ENCODE data around the gene CDH4. TPM values are rescaled to one million over a fixed set of nuclear protein-coding genes. Genes with fewer than 3 reads are reported as not detected.
"Not testable (repeated sequence)": the region's sequence is repeated elsewhere in the genome, so short reads cannot be mapped to it uniquely, and the experiment has no call there.

The CDH4 gene
- total RNA-seq, 4 donors from 2014 or later: under 0.01 to 0.56 (median 0.19) TPM; not detected in 1

DNA sequence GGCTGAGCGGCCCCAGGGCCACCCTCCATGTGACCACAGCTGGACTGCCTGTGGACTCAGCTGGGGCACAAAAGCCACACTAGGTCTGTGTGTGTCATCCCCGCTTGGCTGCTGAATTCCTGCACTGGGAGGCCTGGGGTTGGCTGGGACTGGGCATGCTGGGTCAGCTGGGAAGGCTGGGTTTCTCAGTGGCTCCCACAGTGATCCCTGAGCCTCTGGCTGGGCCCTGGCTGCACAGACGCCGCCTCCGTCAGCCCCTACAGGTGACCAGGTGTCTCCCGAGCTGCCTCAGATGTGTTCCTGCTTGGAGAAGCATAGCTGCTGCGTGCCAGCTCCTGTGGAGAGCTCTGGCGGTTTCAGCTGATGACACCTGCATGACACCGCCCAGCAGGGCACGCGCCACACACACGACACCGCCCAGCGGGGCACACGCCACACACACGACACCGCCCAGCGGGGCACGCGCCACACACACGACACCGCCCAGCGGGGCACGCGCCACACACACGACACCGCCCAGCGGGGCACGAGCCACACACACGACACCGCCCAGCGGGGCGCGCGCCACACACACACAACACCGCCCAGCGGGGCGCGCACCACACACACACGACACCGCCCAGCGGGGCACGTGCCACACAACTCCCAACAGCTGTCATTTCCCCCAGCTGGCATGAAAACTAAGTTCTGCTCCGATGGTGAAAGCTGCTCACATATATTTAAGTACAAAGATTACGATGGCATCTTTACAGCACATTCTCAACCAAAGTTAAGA lies 724.8 kb downstream of the CDH4 start:
- no peak for ATAC-seq (ENCODE audit: low FRiP score)
- TF ChIP-seq, protein P1, sequence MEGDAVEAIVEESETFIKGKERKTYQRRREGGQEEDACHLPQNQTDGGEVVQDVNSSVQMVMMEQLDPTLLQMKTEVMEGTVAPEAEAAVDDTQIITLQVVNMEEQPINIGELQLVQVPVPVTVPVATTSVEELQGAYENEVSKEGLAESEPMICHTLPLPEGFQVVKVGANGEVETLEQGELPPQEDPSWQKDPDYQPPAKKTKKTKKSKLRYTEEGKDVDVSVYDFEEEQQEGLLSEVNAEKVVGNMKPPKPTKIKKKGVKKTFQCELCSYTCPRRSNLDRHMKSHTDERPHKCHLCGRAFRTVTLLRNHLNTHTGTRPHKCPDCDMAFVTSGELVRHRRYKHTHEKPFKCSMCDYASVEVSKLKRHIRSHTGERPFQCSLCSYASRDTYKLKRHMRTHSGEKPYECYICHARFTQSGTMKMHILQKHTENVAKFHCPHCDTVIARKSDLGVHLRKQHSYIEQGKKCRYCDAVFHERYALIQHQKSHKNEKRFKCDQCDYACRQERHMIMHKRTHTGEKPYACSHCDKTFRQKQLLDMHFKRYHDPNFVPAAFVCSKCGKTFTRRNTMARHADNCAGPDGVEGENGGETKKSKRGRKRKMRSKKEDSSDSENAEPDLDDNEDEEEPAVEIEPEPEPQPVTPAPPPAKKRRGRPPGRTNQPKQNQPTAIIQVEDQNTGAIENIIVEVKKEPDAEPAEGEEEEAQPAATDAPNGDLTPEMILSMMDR (IDR thresholded peaks at IDR 0.05): no peak
- no peak for DNase-seq (ENCODE audit: low spot score)

DNA sequence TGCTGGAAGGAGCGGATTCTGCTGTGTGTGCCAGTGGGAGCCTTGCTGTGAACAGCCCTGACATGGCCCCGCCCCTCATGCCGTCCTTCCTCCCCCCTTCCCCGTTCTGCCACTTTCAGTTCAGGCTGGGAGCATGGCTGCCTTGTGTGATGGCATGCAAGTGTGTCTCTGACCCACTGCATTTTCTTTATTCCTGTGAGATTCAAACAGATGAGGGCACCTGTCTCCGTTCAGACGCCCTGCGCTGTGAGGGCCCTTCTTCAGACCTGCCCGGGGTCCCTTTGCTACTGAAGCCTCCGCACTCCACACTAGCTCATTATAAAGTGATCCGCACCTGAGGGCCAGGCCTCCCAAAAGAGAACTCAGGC lies 725.3 kb downstream of the CDH4 start:
- ATAC-seq (ENCODE audit: low FRiP score): no peak
- DNase-seq (ENCODE audit: low spot score): no peak

DNA sequence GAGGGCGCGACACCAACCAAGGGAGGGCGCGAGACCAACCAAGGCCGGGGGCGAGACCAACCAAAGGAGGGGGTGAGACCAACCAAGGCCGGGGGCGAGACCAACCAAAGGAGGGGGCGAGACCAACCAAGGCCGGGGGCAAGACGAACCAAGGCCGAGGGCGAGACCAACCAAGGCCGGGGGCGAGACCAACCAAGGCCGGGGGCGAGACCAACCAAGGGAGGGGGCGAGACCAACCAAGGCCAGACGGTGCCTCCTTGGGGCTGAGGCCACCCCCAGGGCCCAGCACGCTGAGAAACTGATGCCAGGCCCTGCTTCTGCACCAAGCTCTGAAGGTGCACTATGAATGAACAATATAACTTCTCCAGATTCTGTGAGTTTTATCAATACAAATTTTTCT lies 726.4 kb downstream of the CDH4 start:
- no peak for DNase-seq (ENCODE audit: low spot score)
- no peak for ATAC-seq (ENCODE audit: low FRiP score)
- TF ChIP-seq, protein P1 (IDR thresholded peaks at IDR 0.05): no peak

More for the DNA sequence above, 725.3 kb downstream of the CDH4 start:
- TF ChIP-seq, protein P1 (IDR thresholded peaks at IDR 0.05): no peak

DNA sequence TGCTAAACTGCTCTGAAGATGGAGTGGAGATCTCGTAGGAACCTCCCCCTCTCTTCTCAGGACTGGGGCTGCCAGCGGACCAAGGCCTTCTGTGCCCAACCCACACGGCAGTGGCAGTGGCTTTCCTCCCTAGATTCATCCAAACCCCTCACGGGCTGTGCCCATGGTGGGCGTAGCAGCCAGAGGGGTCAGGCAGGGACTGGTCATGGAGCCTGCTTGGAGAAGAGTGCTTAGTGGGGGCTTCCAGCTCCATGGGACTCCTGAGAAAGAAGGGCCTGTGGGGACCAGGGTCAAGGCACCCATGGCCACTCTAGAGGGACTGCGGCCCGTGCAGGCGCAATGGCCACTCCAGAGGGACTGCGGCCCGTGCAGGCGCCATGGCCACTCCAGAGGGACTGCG lies 727.0 kb downstream of the CDH4 start:
- DNase-seq (ENCODE audit: low spot score) (no peak), ATAC-seq (ENCODE audit: low FRiP score) (no peak)
- TF ChIP-seq, protein P1 (IDR thresholded peaks at IDR 0.05): no peak

DNA sequence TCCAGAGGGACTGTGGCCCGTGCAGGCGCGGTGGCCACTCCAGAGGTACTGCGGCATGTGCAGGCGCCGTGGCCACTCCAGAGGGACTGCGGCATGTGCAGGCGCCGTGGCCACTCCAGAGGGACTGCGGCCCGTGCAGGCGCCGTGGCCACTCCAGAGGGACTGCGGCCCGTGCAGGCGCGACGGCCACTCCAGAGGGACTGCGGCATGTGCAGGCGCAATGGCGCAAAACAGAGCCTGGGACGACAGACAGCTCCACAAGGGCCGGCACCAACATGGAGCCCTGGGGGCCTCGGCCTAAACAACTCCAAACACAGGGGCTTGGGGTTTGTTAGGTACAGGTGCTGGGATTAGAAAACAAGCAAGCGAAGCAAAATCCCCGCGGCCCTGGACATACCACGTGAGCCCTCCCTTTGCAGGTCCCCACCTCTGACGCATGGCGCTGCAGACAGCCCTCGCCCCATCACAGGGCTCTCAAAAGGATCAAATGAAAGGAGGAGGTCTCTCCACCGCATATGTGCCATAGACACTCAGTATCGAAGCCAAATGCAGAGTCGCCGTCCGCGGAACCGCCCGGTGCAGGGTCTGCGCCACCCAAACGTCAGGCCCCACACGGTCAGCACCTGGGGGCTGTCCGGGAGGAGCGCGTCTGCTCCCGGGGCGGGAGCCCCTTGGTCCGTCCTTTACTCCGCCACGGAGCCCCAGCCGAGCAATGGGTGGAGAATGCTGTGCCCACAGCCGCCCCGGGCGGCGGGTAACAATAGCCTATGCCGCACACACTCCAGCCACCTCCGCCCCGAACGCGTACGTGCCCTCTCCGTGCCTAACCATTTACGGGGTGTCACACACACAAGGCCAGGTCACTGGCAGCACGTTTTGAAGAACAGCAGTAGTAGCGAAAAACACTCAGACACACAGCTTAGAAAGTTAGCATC lies 727.9 kb downstream of the CDH4 start:
- no peak for ATAC-seq (ENCODE audit: low FRiP score)
- TF ChIP-seq, protein P1 (IDR thresholded peaks at IDR 0.05): no peak
- no peak for DNase-seq (ENCODE audit: low spot score)

DNA sequence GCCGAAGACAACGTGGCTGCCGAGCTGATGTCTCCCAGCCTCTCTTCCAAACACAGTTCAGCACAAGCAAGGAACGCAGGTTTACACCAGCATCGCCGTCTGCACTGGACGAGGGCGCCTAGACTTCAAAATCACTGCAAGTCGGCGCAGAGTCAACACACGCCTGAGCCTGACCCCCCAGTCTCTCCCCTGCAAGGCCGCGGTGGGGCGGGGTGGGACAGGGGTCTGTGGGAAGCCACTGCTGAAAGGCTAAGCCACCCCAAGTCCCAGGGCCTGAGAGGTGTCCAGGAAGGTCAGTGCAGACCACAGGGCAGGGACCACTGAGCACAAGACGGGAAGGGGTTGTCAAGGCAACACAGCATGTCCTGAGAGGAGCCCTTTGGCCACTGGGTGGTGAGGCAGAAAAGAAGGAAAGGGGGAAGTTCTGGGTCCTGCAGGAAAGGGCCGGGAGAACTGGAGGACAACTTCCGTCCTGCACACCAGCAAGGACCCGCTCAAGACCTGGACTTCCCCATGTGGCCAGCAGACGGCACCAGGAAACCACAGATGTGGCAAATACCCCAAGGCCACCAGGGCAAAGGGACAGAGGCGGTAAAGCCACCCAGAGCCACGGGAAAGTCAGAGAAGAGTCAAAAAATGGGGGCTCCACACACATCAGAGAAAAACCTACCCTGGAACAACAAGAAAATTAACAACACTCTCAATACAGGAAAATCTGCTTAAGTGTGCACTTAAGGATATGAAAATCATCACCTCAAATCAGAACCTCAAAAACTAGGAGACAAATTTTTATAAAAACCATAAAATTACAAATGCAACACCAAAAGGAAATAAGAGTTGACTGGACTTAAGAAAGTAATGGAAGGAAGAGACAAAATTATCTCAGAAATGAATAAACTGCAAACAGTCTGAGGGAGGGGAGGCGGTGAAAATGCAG lies 728.9 kb downstream of the CDH4 start:
- ATAC-seq (ENCODE audit: low FRiP score) (no peak), DNase-seq (ENCODE audit: low spot score) (no peak)
- TF ChIP-seq, protein P1 (IDR thresholded peaks at IDR 0.05): no peak

DNA sequence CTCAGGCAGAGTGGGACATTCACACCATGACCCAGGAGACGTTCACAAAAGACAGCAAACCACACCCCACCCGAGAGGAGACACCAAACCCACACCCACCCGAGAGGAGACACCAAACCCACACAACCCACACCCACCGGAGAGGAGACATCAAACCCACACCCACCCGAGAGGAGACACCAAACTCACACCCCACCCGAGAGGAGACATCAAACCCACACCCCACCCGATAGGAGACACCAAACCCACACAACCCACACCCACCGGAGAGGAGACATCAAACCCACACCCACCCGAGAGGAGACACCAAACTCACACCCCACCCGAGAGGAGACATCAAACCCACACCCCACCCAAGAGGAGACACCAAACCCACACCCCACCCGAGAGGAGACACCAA lies 729.6 kb downstream of the CDH4 start:
- not testable (repeated sequence) for ATAC-seq (ENCODE audit: low FRiP score); DNase-seq (ENCODE audit: low spot score)
